B cell (primary cell): ENCODE results near the gene ANKFY1. TPM values are rescaled to one million over a fixed set of nuclear protein-coding genes. Genes with fewer than 3 reads are reported as not detected.

Experiments used
- ATAC-seq: fragments of 200-7000 bp; cut with Tn5 transposase; one replicate; pipeline ENCODE4 v1.10.0; 2021; ENCODE audit warnings: low read depth, mild to moderate bottlenecking, moderate number of reproducible peaks, moderate library complexity
- CTCF ChIA-PET: fragments of 350-600 bp; sonication (Branson Sonifier 250); formaldehyde crosslinking; loops from one replicate; lab custom pipeline; 2021; ENCODE audit warnings: antibody characterized with exemption, inconsistent platforms; lab: Charles Lee
- POLR2A ChIA-PET: fragments of 350-600 bp; sonication (Branson Sonifier 250); formaldehyde crosslinking; loops from one replicate; lab custom pipeline; 2021; ENCODE audit warnings: antibody characterized with exemption; lab: Charles Lee
- DNase-seq: peaks from one replicate; pipeline ENCODE4 v3.0.0; 2013
- H2AFZ ChIP-seq: 2 replicates; pipeline ENCODE4 v1.6.1; 2012; ENCODE audit warnings: mild to moderate bottlenecking, low read depth, low read length; ENCODE audit not compliant: insufficient read depth, poor library complexity, severe bottlenecking
- H3K27ac ChIP-seq, 2 donors: 1 replicate in 1 of 2; 2 replicates in 1 of 2; pipeline ENCODE4 v1.5.1; 2012 to 2013; ENCODE audit warnings: low read length in 2 of 2, mild to moderate bottlenecking in 2 of 2, moderate library complexity in 1 of 2
- H3K27me3 ChIP-seq, 4 experiments: fragments of 200-600 bp in 1 of 4; sonication (generic) in 1 of 4; replicated peaks in 1 of 4; 1 replicate in 2 of 4; 2 replicates in 2 of 4; pipeline versions ENCODE4 v1.6.1 to v1.7.0; 2013 to 2016; ENCODE audit warnings: low read length in 3 of 4, mild to moderate bottlenecking in 2 of 4, mixed read lengths in 1 of 4, moderate library complexity in 1 of 4; ENCODE audit not compliant: insufficient read depth in 4 of 4, control insufficient read depth in 3 of 4; ENCODE audit errors: control extremely low read depth in 1 of 4
- H3K36me3 ChIP-seq, 2 experiments: replicated peaks in 1 of 2; 1 replicate in 1 of 2; 2 replicates in 1 of 2; pipeline versions ENCODE4 v1.6.1 to v1.7.1; 2013; ENCODE audit warnings: low read length in 1 of 2; ENCODE audit not compliant: insufficient read depth in 2 of 2, control insufficient read depth in 1 of 2; ENCODE audit errors: control extremely low read depth in 1 of 2, extremely low read depth in 1 of 2
- H3K4me1 ChIP-seq, 2 donors: fragments of 200-600 bp in 1 of 2; sonication (generic) in 1 of 2; 1 replicate in 1 of 2; 2 replicates in 1 of 2; pipeline versions ENCODE4 v1.5.1 to v1.6.1; 2013 to 2017; ENCODE audit warnings: low read length in 2 of 2; ENCODE audit not compliant: control insufficient read depth in 2 of 2, insufficient read depth in 2 of 2
- H3K4me2 ChIP-seq: replicated peaks from 2 replicates; pipeline ENCODE3; 2012; ENCODE audit warnings: mild to moderate bottlenecking, low read depth, low read length; ENCODE audit not compliant: poor library complexity, severe bottlenecking
- H3K4me3 ChIP-seq, 5 experiments: fragments of 200-600 bp in 1 of 5; sonication (generic) in 1 of 5; 1 replicate in 3 of 5; 2 replicates in 2 of 5; pipeline versions ENCODE4 v1.5.1 to v1.7.0; 2011 to 2016; ENCODE audit warnings: low read length in 4 of 5, mild to moderate bottlenecking in 4 of 5, low read depth in 2 of 5, control low read depth in 1 of 5, moderate library complexity in 1 of 5; ENCODE audit not compliant: insufficient read depth in 1 of 5; ENCODE audit errors: control extremely low read depth in 1 of 5, extremely low read depth in 1 of 5
- H3K79me2 ChIP-seq: fragments of 200-600 bp; sonication (generic); one replicate; pipeline ENCODE4 v1.6.0; 2016; ENCODE audit warnings: low read length; ENCODE audit not compliant: control insufficient read depth, insufficient read depth
- H3K9ac ChIP-seq: fragments of 200-600 bp; sonication (generic); 2 replicates; pipeline ENCODE4 v1.6.1; 2017; ENCODE audit warnings: mild to moderate bottlenecking, low read length, moderate library complexity
- H3K9me3 ChIP-seq, 3 donors: one replicate each; pipeline versions ENCODE4 v1.6.1 to v1.7.1; 2013; ENCODE audit warnings: low read length in 2 of 3; ENCODE audit not compliant: control insufficient read depth in 2 of 3, insufficient read depth in 1 of 3; ENCODE audit errors: control extremely low read depth in 1 of 3
- H4K20me1 ChIP-seq: 2 replicates; pipeline ENCODE4 v1.6.0; 2012; ENCODE audit warnings: mild to moderate bottlenecking, low read length; ENCODE audit not compliant: insufficient read depth, control insufficient read depth, poor library complexity, severe bottlenecking
- H3K27ac Mint-ChIP-seq: one replicate; pipeline ENCODE4 v1.8.0; 2021; ENCODE audit warnings: mixed read lengths
- H3K27me3 Mint-ChIP-seq: one replicate; pipeline ENCODE4 v1.8.0; 2021; ENCODE audit warnings: mixed read lengths
- H3K4me1 Mint-ChIP-seq: one replicate; pipeline ENCODE4 v1.8.0; 2021; ENCODE audit warnings: mixed read lengths
- H3K4me3 Mint-ChIP-seq: one replicate; pipeline ENCODE4 v1.8.0; 2021; ENCODE audit warnings: mixed read lengths
- H3K9me3 Mint-ChIP-seq: one replicate; pipeline ENCODE4 v1.8.0; 2022; ENCODE audit warnings: mixed read lengths; ENCODE audit not compliant: insufficient read depth
- CTCF ChIP-seq: fragments of 200-600 bp; IDR thresholded peaks from one replicate; pipeline ENCODE4 v1.8.0; 2022; ENCODE audit warnings: antibody characterized with exemption, mild to moderate bottlenecking
- EZH2 ChIP-seq: IDR thresholded peaks from 2 replicates; pipeline ENCODE4 v1.6.1; 2012; ENCODE audit warnings: borderline replicate concordance, low read depth, mild to moderate bottlenecking, moderate library complexity, low read length; ENCODE audit not compliant: insufficient read depth, poor library complexity, severe bottlenecking
- WGBS: methylation state at CpG from one replicate; pipeline ENCODE4 v1.1.5; 2013; ENCODE audit warnings: missing lambda C conversion rate; ENCODE audit not compliant: insufficient coverage; 5-methylcytosine and 5-hydroxymethylcytosine counted together
- intact Hi-C: fragments of 100-400 bp; cut with micrococcal nuclease; formaldehyde crosslinking; loops from one replicate; pipeline ENCODE4 v1.10.0; 2022
- polyA plus RNA-seq: library from polyadenylated mRNA; depleted of rRNA; stranded (reverse); fragments of >200 nt; gene quantifications from 2 replicates; pipeline ENCODE4 v1.2.3, GENCODE V29; 2012
- total RNA-seq, 2 donors: library from RNA; stranded (reverse); fragments of 120-200 nt in 1 of 2; gene quantifications; 1 replicate in 1 of 2; 2 replicates in 1 of 2; pipeline versions ENCODE4 v1.2.3 to v1.2.4, GENCODE V29; 2013 to 2022

ANKFY1 gene
- total and polyA plus RNA-seq, 2 donors (not counting 1 experiment from before 2014, with no cell fraction given), result 23.1 to 63.9 TPM

GRCh38 chr17:4157618-4158333 lies 106.0 kb downstream of the ANKFY1 start:
- peaks cover 2 to 22% of the 10 kb centered on the region in 2 experiments for H3K36me3 ChIP-seq
- Mint-ChIP-seq H3K27ac (no peak overlapping the region), H3K4me1 (peaks cover 8% of the 10 kb centered on the region), H3K4me3 (no peak overlapping the region), H3K9me3 (no peaks in the 10 kb centered on the region), H3K27me3 (no peaks in the 10 kb centered on the region)
- WGBS, result 97% methylated on average over 11 of the region's 12 CpGs
- H3K27me3 ChIP-seq, result no peaks in the 10 kb centered on the region
- TF ChIP-seq CTCF (no peak), EZH2 (no peak)
- H2AFZ ChIP-seq, result no peak overlapping the region
- H3K27ac ChIP-seq, result no peak overlapping the region
- ChIA-PET POLR2A (interaction anchor here (0.5 kb wide), 1 partner anchor 210 kb away, joined by 7 read pairs; no protein-coding TSS in a partner anchor), CTCF (interaction anchor here (2.3 kb wide), 1 partner anchor 42 kb away, joined by 6 read pairs; no protein-coding TSS in a partner anchor)
- no peaks in the 10 kb centered on the region for H4K20me1 ChIP-seq
- DNase-seq, result no peak
- H3K9me3 ChIP-seq, result no peaks in the 10 kb centered on the region
- no peak overlapping the region for H3K4me2 ChIP-seq
- no peak overlapping the region for H3K9ac ChIP-seq
- no peak overlapping the region for H3K4me3 ChIP-seq
- peaks cover 1 to 6% of the 10 kb centered on the region in 2 donors for H3K4me1 ChIP-seq
- ATAC-seq, result no peak
- no peaks in the 10 kb centered on the region for H3K79me2 ChIP-seq
- intact Hi-C loops, result no loop called here

- 95% methylated on average over 16 of the region's 16 CpGs for WGBS
Observed at GRCh38 chr17:4156750-4157381, 106.9 kb downstream of the ANKFY1 start.

More at GRCh38 chr17:4156750-4157381, 106.9 kb downstream of the ANKFY1 start:
- no peaks in the 10 kb centered on the region for H3K9me3 Mint-ChIP-seq
- H3K27ac Mint-ChIP-seq, result no peak overlapping the region
- no peak overlapping the region for H3K4me3 ChIP-seq
- no peak overlapping the region for H2AFZ ChIP-seq
- no peaks in the 10 kb centered on the region for H3K4me1 ChIP-seq
- CTCF ChIA-PET, result no interaction called here
- no peak overlapping the region for H3K4me3 Mint-ChIP-seq
- no peak overlapping the region for H3K4me2 ChIP-seq
- peaks cover 2% of the 10 kb centered on the region for H3K4me1 Mint-ChIP-seq
- H3K9ac ChIP-seq, result no peak overlapping the region
- no peak overlapping the region for H3K27ac ChIP-seq
- peaks cover 2 to 22% of the 10 kb centered on the region in 2 experiments for H3K36me3 ChIP-seq
- H3K9me3 ChIP-seq, result no peaks in the 10 kb centered on the region
- H3K27me3 ChIP-seq, result no peaks in the 10 kb centered on the region
- DNase-seq, result no peak
- H3K79me2 ChIP-seq, result no peaks in the 10 kb centered on the region
- POLR2A ChIA-PET, result no interaction called here
- intact Hi-C loops, result no loop called here
- TF ChIP-seq CTCF (no peak), EZH2 (no peak)
- no peak for ATAC-seq
- no peaks in the 10 kb centered on the region for H4K20me1 ChIP-seq
- H3K27me3 Mint-ChIP-seq, result no peaks in the 10 kb centered on the region
